WI38 (cell line): ENCODE data around the gene GSG1L.

Experiments used
- H3K4me3 ChIP-seq: 2 replicates; pipeline ENCODE4 v1.5.1; 2011; ENCODE audit warnings: low read depth, mild to moderate bottlenecking, control low read depth, low read length
- TF ChIP-seq, protein P1 (sequence below): IDR thresholded peaks from 2 replicates; pipeline ENCODE4 v1.5.1; 2012; ENCODE audit warnings: low read depth, mild to moderate bottlenecking, control low read depth, low read length

GSG1L gene

DNA sequence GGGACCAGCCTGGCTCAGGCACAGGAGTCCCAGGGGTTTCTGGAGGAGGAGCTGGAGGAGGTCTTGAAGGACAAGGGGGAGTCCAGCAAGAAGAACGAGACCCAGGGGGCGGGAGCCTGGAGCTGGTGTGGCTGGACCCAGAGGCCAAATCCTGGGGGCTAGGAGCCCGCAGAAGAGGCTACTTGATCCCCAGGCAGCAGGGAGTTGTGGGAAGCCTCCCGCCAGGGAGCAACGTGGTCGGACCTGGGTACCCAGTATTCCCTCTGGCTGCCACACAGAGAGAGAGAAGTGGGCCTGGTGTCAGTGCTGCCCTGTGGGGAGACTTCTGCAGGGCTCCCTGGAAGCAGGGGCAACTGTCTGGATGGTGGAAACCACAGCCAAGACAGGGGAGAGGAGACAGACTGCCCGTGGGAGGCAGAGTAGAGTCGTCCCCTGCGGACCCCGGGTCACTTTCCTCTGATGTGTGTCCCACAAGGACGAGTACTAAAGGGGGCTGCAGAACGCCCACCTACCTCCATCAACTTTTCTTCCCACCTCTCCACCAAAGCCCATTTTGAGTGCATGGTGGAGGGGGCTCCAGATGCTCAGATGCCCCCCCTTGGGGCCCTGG lies 160.4 kb downstream of the GSG1L start:
- H3K4me3 ChIP-seq, result no peak overlapping the region
- TF ChIP-seq, protein P1, sequence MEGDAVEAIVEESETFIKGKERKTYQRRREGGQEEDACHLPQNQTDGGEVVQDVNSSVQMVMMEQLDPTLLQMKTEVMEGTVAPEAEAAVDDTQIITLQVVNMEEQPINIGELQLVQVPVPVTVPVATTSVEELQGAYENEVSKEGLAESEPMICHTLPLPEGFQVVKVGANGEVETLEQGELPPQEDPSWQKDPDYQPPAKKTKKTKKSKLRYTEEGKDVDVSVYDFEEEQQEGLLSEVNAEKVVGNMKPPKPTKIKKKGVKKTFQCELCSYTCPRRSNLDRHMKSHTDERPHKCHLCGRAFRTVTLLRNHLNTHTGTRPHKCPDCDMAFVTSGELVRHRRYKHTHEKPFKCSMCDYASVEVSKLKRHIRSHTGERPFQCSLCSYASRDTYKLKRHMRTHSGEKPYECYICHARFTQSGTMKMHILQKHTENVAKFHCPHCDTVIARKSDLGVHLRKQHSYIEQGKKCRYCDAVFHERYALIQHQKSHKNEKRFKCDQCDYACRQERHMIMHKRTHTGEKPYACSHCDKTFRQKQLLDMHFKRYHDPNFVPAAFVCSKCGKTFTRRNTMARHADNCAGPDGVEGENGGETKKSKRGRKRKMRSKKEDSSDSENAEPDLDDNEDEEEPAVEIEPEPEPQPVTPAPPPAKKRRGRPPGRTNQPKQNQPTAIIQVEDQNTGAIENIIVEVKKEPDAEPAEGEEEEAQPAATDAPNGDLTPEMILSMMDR, result no peak

DNA sequence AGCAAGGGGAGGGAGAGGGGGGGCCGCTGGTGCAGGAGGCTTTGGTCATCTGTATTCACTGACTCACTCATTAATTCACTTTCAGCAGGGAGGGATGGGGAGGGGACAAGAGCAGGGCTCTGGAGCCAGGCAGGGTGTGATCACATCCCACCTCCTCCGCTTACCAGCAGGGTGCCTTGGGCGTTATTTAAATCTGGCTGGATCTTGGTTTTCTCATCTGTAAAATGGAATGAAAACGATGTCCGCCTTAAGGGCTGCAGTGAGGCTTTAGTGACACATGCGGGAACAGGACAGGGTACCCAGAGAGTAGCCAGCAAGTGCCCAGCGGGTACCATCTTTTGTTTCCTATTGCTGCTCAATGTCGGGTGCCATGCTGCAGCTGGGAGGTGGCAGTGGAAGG lies 161.0 kb downstream of the GSG1L start:
- TF ChIP-seq, protein P1, result no peak
- no peak overlapping the region for H3K4me3 ChIP-seq

- no peak overlapping the region for H3K4me3 ChIP-seq
- TF ChIP-seq, protein P1, result no peak
Measured at GRCh38 chr16:27901956-27902355, 161.6 kb downstream of the GSG1L start.

DNA sequence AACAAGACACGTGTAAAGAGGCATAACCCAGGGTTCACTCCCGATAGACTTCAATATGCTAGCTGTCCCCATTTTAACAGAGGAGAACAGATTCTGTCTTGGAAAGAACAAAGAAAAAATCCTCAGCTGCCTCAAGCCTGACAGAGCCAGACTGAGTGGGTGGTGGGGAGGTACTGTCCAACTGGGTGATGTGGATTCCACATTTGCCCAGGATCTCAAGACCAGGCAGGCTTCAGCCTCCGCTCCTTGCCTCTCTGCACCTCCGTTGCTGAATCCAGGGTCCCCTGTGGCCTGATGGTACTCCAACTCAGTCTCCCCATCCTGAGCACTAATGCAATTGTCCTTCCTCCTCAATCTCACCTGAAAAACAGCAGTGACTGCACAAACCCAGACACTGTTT lies 163.8 kb downstream of the GSG1L start:
- no peak overlapping the region for H3K4me3 ChIP-seq
- TF ChIP-seq, protein P1, result no peak

- no peak overlapping the region for H3K4me3 ChIP-seq
- TF ChIP-seq, protein P1, result no peak
Measured at GRCh38 chr16:27894386-27894785, 169.1 kb downstream of the GSG1L start.

DNA sequence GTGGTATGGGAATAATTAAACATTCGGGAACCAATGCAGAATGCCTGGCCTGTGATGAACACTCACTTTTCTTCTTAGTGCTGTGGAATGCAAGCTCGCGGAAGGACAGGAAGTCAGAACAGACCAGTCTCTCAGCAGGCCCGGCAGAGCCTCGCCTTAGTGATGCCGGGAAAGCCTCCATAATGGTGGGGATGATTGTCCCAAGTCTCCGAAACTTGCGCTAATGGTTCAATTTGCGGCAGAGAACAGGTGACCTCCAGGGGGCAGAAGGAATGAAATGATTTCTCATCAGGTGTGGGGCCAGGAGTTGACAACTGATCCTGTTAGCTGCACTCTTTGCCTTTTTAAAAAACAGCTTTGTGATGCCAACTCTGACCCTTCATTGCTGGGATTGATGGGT lies 170.6 kb downstream of the GSG1L start:
- TF ChIP-seq, protein P1, result no peak
- no peak overlapping the region for H3K4me3 ChIP-seq

- TF ChIP-seq, protein P1, result no peak
- no peak overlapping the region for H3K4me3 ChIP-seq
Measured at GRCh38 chr16:27890866-27891265, 172.6 kb downstream of the GSG1L start.
